HepG2 (cell line): ENCODE results near the gene STOM. TPM values are rescaled to one million over a fixed set of nuclear protein-coding genes. Genes with fewer than 3 reads are reported as not detected.

ENCODE experiments used
- KLF16 ChIP-seq, 2 experiments: sonication (generic) in 1 of 2; formaldehyde crosslinking in 1 of 2; IDR thresholded peaks; 2 replicates each; pipeline versions ENCODE4 v1.6.1 to v1.8.0; 2016 to 2023; ENCODE audit warnings: missing genetic modification reagents in 2 of 2, missing compliant biosample characterization in 1 of 2
- MBD4 ChIP-seq: IDR thresholded peaks from 2 replicates; pipeline ENCODE4 v1.6.1; 2012; ENCODE audit warnings: low read length, inconsistent platforms, borderline replicate concordance
- MIXL1 ChIP-seq: IDR thresholded peaks from 2 replicates; pipeline ENCODE4 v1.6.1; 2016
- REXO4 ChIP-seq: sonication (generic); formaldehyde crosslinking; IDR thresholded peaks from 2 replicates; pipeline ENCODE4 v1.8.0; 2022; ENCODE audit warnings: missing genetic modification reagents, mild to moderate bottlenecking, borderline replicate concordance
- SMYD3 ChIP-seq: sonication (generic); formaldehyde crosslinking; IDR thresholded peaks from 2 replicates; pipeline ENCODE4 v1.8.1; 2023; ENCODE audit warnings: mild to moderate bottlenecking, missing genetic modification reagents
- SP5 ChIP-seq: IDR thresholded peaks from 2 replicates; pipeline ENCODE4 v1.6.1; 2016; ENCODE audit warnings: low read depth, borderline replicate concordance
- TBX2 ChIP-seq: sonication (generic); formaldehyde crosslinking; IDR thresholded peaks from 2 replicates; pipeline ENCODE4 v1.5.0; 2020; ENCODE audit warnings: missing genetic modification reagents, mild to moderate bottlenecking, borderline replicate concordance
- ZNF160 ChIP-seq: sonication (generic); formaldehyde crosslinking; IDR thresholded peaks from 2 replicates; pipeline ENCODE4 v1.8.0; 2022; ENCODE audit warnings: mild to moderate bottlenecking, inconsistent platforms, missing genetic modification reagents
- ZNF224 ChIP-seq: sonication (generic); formaldehyde crosslinking; IDR thresholded peaks from 2 replicates; pipeline ENCODE4 v1.5.0; 2020; ENCODE audit warnings: mild to moderate bottlenecking, missing genetic modification reagents
- ZNF317 ChIP-seq: sonication (generic); formaldehyde crosslinking; IDR thresholded peaks from 2 replicates; pipeline ENCODE4 v1.5.0; 2020; ENCODE audit warnings: mild to moderate bottlenecking, missing genetic modification reagents
- ZNF431 ChIP-seq: sonication (generic); formaldehyde crosslinking; IDR thresholded peaks from 2 replicates; pipeline ENCODE4 v1.9.0; 2022; ENCODE audit warnings: missing genetic modification reagents, low read depth, mild to moderate bottlenecking, borderline replicate concordance
- ZNF589 ChIP-seq: sonication (generic); formaldehyde crosslinking; conservative IDR thresholded peaks from 2 replicates; pipeline ENCODE4 v1.8.0; 2022; ENCODE audit warnings: mild to moderate bottlenecking, moderate library complexity, missing genetic modification reagents
- ZNF777 ChIP-seq: sonication (generic); formaldehyde crosslinking; IDR thresholded peaks from 2 replicates; pipeline ENCODE4 v1.4.0; 2020; ENCODE audit warnings: missing genetic modification reagents
- polyA plus RNA-seq, 8 experiments: library from polyadenylated mRNA; depleted of rRNA in 3 of 8; stranded (reverse) in 7 of 8; unstranded in 1 of 8; fragments of >200 nt; fragmentation: Illumina TruSeq in 4 of 8; extraction: Trizol in 4 of 8; gene quantifications; 2 replicates each; pipeline versions ENCODE4 v1.2.1 to v1.2.3, GENCODE V29; 2011 to 2016; ENCODE audit warnings: low read depth in 4 of 8, missing spikeins in 1 of 8, mixed read lengths in 1 of 8; ENCODE audit not compliant: insufficient read depth in 1 of 8
- total RNA-seq, 5 experiments: library from RNA; depleted of rRNA; stranded (reverse); fragments of >200 nt; fragmentation: Illumina TruSeq; extraction: Trizol; gene quantifications; 2 replicates each; pipeline ENCODE4 v1.2.3, GENCODE V29; 2016; ENCODE audit warnings: low read depth in 1 of 5
- TF ChIP-seq, protein P1 (sequence below): sonication (generic); formaldehyde crosslinking; IDR thresholded peaks from 2 replicates; pipeline ENCODE4 v1.8.0; 2022; ENCODE audit warnings: missing genetic modification reagents, mild to moderate bottlenecking, moderate library complexity, borderline replicate concordance
- TF ChIP-seq, protein P2 (sequence below): sonication (generic); formaldehyde crosslinking; IDR thresholded peaks from 2 replicates; pipeline ENCODE4 v1.4.0; 2020; ENCODE audit warnings: missing genetic modification reagents, borderline replicate concordance
- TF ChIP-seq, protein P3 (sequence below): sonication (generic); formaldehyde crosslinking; IDR thresholded peaks from 2 replicates; pipeline ENCODE4 v1.4.0; 2020; ENCODE audit warnings: mild to moderate bottlenecking, missing genetic modification reagents
- TF ChIP-seq, protein P4 (sequence below): sonication (generic); formaldehyde crosslinking; IDR thresholded peaks from 2 replicates; pipeline ENCODE4 v1.8.0; 2022; ENCODE audit warnings: mild to moderate bottlenecking, missing genetic modification reagents, moderate library complexity
- TF ChIP-seq, protein P5 (sequence below): sonication (generic); formaldehyde crosslinking; IDR thresholded peaks from 2 replicates; pipeline ENCODE4 v1.8.0; 2022; ENCODE audit warnings: low read depth, missing genetic modification reagents

Gene STOM
- total and polyA plus RNA-seq, 2 of the 13 experiments (the other 11 are each of a cell fraction or from before 2014, with no cell fraction given), result 43.6 to 165 TPM

DNA sequence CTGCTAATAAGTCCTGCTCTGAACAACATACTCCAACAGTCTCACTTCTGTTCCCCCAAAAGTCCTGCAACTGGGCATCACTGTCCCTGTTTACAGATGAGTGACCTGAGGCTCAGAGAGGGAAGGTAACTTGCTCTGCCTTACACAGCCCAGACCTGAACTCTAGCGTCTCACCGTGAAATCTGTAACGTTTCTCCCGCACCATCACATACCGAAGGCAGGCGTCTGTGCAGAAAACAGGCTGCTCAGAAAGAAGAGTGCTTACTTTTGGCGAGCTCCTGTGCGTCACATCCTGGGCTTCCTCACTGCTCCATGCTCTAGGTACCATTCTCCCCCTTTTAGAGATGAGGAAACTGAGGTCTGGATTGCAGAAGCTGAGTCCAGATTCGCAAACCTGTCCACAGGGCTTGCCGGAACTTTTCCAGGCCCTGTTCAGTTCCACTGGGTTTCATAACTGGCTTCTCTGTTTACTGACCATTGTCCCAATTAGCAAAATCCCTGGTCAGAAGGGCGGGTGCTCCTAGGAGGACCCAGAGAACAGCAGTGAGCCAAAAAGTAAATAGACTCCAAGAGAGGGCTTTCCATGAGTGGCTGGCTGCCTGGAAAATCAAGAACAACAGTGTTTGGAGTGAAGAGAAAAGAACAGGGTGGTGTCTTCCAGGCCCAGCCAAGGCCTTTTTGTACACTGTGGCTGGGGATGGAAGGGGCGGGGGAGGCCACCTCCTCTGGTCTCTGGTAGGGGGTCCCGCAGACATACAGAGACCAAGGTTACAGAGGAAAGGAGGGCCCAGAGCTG is 75.0 kb downstream of the STOM start (continued):
- TF ChIP-seq, protein P1, sequence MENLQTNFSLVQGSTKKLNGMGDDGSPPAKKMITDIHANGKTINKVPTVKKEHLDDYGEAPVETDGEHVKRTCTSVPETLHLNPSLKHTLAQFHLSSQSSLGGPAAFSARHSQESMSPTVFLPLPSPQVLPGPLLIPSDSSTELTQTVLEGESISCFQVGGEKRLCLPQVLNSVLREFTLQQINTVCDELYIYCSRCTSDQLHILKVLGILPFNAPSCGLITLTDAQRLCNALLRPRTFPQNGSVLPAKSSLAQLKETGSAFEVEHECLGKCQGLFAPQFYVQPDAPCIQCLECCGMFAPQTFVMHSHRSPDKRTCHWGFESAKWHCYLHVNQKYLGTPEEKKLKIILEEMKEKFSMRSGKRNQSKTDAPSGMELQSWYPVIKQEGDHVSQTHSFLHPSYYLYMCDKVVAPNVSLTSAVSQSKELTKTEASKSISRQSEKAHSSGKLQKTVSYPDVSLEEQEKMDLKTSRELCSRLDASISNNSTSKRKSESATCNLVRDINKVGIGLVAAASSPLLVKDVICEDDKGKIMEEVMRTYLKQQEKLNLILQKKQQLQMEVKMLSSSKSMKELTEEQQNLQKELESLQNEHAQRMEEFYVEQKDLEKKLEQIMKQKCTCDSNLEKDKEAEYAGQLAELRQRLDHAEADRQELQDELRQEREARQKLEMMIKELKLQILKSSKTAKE (CRISPR knock-in tag), result peak; percentile 60; the same call in 1 of the 2 replicates
- TF ChIP-seq TBX2 (CRISPR knock-in tag) (peak; percentile 75; the same call in 1 of the 2 replicates), ZNF224 (no peak), ZNF431 (CRISPR knock-in tag) (no peak), MIXL1 (peak; percentile 81), MBD4 (no peak), REXO4 (no peak), ZNF589 (CRISPR knock-in tag) (0 out of 2 replicates have a peak, but pooled peaks have one; percentile 49), ZNF777 (no peak), SMYD3 (CRISPR knock-in tag) (no peak), KLF16 (CRISPR knock-in tag; IDR thresholded peaks at IDR 0.05) (peak in 1 of 2 experiments; percentile 31; a peak in 1 of 4 replicates), ZNF317 (no peak), ZNF160 (CRISPR knock-in tag) (no peak), SP5 (0 out of 2 replicates have a peak, but pooled peaks have one; percentile 25)
- TF ChIP-seq, protein P2, sequence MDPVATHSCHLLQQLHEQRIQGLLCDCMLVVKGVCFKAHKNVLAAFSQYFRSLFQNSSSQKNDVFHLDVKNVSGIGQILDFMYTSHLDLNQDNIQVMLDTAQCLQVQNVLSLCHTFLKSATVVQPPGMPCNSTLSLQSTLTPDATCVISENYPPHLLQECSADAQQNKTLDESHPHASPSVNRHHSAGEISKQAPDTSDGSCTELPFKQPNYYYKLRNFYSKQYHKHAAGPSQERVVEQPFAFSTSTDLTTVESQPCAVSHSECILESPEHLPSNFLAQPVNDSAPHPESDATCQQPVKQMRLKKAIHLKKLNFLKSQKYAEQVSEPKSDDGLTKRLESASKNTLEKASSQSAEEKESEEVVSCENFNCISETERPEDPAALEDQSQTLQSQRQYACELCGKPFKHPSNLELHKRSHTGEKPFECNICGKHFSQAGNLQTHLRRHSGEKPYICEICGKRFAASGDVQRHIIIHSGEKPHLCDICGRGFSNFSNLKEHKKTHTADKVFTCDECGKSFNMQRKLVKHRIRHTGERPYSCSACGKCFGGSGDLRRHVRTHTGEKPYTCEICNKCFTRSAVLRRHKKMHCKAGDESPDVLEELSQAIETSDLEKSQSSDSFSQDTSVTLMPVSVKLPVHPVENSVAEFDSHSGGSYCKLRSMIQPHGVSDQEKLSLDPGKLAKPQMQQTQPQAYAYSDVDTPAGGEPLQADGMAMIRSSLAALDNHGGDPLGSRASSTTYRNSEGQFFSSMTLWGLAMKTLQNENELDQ (CRISPR knock-in tag), result no peak
- TF ChIP-seq, protein P3, sequence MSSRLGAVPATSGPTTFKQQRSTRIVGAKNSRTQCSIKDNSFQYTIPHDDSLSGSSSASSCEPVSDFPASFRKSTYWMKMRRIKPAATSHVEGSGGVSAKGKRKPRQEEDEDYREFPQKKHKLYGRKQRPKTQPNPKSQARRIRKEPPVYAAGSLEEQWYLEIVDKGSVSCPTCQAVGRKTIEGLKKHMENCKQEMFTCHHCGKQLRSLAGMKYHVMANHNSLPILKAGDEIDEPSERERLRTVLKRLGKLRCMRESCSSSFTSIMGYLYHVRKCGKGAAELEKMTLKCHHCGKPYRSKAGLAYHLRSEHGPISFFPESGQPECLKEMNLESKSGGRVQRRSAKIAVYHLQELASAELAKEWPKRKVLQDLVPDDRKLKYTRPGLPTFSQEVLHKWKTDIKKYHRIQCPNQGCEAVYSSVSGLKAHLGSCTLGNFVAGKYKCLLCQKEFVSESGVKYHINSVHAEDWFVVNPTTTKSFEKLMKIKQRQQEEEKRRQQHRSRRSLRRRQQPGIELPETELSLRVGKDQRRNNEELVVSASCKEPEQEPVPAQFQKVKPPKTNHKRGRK, result no peak
- TF ChIP-seq, protein P4, sequence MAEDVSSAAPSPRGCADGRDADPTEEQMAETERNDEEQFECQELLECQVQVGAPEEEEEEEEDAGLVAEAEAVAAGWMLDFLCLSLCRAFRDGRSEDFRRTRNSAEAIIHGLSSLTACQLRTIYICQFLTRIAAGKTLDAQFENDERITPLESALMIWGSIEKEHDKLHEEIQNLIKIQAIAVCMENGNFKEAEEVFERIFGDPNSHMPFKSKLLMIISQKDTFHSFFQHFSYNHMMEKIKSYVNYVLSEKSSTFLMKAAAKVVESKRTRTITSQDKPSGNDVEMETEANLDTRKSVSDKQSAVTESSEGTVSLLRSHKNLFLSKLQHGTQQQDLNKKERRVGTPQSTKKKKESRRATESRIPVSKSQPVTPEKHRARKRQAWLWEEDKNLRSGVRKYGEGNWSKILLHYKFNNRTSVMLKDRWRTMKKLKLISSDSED (CRISPR knock-in tag), result no peak
- TF ChIP-seq, protein P5, sequence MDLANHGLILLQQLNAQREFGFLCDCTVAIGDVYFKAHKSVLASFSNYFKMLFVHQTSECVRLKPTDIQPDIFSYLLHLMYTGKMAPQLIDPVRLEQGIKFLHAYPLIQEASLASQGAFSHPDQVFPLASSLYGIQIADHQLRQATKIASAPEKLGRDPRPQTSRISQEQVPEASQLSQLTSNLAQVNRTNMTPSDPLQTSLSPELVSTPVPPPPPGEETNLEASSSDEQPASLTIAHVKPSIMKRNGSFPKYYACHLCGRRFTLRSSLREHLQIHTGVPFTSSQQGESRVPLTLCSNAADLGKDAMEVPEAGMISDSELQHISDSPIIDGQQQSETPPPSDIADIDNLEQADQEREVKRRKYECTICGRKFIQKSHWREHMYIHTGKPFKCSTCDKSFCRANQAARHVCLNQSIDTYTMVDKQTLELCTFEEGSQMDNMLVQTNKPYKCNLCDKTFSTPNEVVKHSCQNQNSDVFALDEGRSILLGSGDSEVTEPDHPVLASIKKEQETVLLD (CRISPR knock-in tag), result no peak
